NK-92 treated with Interleukin-12 subunit alpha and Interleukin-12 subunit beta, amount 100 ng/mL, for 24 hours (cell line): ENCODE results near the gene WSCD1.

ENCODE experiments used
- DNase-seq: peaks from one replicate; lab custom pipeline; 2025; lab: John Stamatoyannopoulos, UW

Gene WSCD1

GRCh38 chr17:6160911-6161855 is 91.0 kb downstream of the WSCD1 start:
- no peak for DNase-seq

DNA sequence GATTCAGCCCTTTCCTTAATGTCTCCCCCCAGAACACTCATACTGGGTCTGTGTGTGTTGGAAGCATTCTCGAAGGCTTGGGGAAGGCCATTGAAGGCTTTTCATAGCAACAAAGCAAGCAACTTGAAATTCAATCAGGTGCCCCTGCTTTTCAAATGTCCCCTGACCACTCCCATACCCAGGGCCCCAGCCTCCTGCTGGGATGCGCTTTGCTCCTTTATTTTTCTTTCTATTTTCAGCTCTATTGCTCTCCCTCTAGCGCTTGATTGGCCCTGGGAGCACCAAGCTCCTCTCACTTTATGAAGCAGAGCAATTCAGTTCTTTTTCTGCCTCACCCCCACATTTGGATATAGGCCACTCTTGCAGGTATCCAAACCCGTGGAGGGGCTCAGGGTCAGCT is 92.0 kb downstream of the WSCD1 start:
- DNase-seq: no peak

DNA sequence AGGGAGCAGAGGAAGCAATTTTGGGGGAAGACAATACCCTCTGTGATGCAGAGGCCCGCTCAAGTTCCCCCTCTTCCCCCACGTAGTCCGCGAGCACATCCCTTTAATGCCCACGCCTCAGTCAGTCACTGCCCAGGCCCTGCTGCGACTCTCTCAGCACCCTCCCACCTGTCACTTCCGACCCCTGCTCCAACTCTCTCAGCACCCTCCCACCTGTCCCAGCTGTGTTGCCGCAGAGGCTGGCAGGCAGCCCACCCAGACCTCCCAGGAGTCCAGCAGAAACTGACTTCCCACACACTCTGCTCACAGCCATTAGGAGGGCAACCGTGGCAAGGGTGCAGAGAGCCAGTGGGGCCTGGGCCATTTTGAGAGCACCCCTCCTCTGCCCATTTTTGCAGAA is 92.7 kb downstream of the WSCD1 start:
- DNase-seq: no peak

- no peak for DNase-seq
Observed at GRCh38 chr17:6163612-6164333, 93.6 kb downstream of the WSCD1 start.

DNA sequence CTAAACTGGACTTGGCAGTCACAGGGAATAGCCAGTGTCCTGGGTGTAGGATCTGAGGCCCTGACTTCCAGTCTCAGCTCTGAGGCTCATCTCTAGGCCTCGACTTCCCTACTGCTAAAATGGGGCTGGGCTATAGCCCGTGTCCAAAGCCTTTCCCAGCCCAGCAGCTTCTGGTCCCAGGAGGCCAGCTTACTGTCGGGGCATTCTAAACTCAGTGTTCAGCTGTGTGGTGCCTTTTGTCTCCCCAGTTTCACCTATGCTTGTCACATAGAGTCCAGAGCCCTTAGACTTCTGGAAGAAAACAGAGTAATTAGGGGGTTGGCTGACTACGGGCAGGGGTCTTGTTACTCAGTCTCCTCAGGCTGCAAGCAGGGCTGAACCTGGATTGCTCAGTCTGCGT is 94.8 kb downstream of the WSCD1 start:
- DNase-seq: no peak

GRCh38 chr17:6165806-6166205 is 95.6 kb downstream of the WSCD1 start:
- DNase-seq: no peak

- no peak for DNase-seq
Observed at GRCh38 chr17:6166492-6167179, 96.5 kb downstream of the WSCD1 start.

GRCh38 chr17:6168296-6168695 is 98.1 kb downstream of the WSCD1 start:
- DNase-seq: no peak

DNA sequence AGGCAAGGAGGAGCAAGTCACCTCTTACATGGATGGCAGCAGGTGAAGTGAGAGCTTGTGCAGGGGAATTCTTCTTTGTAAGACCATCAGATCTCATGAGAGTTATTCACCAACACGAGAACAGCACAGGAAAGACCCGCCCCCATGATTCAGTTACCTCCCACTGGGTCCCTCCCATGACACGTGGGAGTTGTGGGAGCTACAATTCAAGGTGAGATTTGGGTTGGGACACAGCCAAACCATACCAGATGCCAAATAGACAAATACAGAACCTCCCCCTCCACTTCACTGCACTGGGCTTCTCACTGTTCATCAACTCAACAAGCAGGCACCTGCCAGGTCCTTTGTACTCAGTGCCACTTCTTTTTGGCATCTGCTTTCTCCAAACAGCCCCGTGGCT is 100.2 kb downstream of the WSCD1 start:
- no peak for DNase-seq

- DNase-seq: no peak
Observed at GRCh38 chr17:6172642-6173330, 102.6 kb downstream of the WSCD1 start.

GRCh38 chr17:6173653-6174052 is 103.5 kb downstream of the WSCD1 start:
- no peak for DNase-seq
